ENCODE measurements around the gene EIF4ENIF1.
"Not testable (repeated sequence)": the region's sequence is repeated elsewhere in the genome, so short reads cannot be mapped to it uniquely, and the experiment has no call there.

The EIF4ENIF1 gene, protein sequence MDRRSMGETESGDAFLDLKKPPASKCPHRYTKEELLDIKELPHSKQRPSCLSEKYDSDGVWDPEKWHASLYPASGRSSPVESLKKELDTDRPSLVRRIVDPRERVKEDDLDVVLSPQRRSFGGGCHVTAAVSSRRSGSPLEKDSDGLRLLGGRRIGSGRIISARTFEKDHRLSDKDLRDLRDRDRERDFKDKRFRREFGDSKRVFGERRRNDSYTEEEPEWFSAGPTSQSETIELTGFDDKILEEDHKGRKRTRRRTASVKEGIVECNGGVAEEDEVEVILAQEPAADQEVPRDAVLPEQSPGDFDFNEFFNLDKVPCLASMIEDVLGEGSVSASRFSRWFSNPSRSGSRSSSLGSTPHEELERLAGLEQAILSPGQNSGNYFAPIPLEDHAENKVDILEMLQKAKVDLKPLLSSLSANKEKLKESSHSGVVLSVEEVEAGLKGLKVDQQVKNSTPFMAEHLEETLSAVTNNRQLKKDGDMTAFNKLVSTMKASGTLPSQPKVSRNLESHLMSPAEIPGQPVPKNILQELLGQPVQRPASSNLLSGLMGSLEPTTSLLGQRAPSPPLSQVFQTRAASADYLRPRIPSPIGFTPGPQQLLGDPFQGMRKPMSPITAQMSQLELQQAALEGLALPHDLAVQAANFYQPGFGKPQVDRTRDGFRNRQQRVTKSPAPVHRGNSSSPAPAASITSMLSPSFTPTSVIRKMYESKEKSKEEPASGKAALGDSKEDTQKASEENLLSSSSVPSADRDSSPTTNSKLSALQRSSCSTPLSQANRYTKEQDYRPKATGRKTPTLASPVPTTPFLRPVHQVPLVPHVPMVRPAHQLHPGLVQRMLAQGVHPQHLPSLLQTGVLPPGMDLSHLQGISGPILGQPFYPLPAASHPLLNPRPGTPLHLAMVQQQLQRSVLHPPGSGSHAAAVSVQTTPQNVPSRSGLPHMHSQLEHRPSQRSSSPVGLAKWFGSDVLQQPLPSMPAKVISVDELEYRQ

DNA sequence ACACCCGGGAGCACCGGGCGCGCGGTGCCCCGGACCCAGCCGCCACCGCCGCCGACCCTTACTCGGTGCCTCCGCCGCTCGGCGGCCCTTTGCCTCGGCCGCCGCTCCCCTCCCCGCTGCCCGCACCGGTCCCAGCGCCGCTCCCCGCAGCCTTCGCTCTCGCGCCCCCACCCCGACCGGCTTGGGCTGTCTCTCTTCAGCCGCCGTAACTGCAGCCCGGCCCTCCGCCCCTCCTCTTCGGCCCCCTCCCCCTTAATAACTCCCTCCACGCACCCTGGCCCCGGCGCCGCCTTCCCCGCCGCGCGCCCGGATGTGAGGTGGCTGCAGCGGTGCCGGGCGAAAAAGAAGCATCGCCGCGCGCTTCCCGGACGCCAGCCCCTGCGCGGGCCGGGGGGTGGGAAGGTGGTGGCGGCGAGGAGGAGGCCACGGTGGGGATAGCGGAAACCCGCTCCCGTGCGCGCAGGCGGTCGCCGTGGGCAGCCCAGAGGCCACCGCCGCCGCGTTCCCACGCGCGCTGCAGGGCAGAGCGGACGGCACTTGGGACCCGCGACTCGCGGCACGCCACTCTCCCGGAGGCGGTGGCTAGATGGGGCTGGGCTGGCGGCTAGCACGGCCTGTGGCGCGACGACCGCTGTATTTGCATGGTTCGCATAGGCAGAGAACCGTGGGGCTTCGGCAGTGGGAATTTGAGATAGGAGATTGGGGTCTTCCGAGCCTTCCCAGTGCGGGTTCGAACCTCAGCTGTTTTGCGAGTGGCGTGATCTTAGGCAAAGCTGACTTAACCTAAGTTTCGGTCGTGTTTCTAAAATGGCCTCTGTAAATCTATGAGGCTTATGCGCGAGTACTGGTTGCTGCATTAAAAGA lies at the start of gene EIF4ENIF1:
EIF4ENIF1 (minus strand) TSS at position 211 of the 864 bp plus-strand sequence. CDS start 1,124 bp downstream, outside the sequence.
- DNase-seq: peak; percentile 91

DNA sequence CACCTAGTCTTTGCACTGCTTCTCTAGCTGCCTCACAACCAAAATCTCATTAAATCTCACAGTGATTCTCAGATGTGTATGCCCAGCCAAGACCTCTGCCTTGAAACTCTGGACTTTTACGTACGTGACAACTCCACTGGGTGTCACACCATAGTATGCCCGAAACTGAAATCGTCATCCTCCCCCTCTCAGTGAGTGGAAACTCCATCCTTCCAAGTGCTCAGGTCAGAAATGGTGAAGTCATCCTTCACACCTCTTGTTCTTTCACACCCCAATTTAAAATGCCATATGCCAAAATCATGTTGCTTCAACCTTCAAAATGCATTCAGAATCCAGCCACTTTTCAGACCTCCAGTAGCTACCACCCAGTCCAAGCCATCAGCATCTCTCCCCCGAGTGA lies 49.2 kb upstream of the EIF4ENIF1 start:
- no peak for DNase-seq

DNA sequence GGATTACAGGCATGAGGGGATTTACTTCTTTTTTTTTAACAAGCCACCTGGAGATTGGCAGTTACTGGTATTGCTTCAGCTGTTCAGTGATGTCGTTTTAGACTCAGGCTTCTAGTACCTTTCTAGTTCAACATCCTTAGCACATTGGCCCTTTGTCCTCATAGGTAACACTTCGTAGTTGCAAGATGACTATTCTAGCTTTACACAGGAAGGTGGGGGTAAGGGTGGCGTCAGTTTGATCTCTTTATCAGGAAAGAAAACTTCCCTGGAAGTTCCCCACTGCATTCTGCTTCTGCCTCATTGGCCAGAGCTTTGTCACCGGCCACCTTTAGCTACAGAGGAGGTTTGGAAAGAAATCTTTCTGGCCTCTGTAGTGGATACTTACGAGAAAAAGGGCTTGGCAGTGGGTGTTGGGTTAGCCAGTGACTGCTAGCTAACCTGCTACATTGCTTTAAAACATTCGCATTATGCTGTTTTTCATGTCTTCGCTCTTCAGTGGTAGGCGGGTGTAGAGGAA lies 47.4 kb upstream of the EIF4ENIF1 start:
- DNase-seq: no peak

DNA sequence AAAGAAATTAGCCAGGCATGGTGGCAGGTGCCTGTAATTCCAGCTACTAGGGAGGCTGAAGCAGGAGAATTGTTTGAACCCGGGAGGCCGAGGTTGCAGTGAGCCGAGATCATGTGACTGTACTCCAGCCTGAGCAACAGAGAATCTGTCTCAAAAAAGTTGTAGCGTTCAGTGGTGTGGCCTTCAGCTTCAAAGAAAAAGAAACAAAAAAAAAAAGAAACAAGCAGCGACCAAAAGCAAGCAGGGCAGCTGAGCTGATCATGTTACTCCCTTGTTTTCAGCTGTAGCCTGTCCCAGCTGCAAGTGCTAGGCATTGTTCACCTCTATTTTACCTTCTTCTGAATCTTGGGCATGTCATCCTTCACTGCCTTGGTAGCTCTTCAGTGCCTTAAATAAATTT lies 43.7 kb upstream of the EIF4ENIF1 start:
- DNase-seq: no peak

DNA sequence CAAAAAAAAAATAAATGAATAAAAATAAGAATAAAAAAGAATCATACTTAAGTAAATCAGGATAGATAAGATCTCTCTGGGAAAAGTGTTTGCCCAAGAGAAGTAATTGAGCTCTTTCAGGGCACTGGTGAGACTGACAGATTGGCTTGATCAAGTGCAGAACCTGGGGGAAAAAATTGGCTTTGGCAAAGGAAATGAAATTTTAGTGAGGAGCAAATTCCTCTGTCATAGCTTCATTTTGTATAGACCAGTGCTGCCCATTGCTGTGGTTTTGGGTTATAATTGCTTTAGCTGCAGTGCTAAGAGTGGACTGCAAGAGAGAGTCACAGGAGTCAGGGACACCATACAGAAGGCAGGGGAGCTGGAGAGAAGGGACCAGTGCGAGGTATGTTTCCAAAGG lies 42.4 kb upstream of the EIF4ENIF1 start:
- no peak for DNase-seq

DNA sequence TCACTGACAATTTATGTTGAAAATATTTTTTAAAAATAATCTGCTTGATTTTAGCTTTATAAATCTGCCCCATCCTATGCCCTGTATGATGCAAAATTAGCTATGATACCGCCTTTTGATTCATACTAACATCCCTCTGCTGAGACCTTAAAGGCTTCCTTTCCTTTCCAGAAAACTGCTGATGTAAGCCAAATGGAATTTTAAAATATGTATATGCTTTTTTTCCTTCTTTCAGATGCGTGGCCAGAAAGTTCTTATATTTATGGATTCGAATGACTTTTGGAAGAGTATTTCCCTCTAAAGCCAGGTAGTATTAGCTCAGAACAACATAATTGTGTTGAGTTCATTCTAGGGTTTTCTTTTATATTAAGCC lies 41.2 kb upstream of the EIF4ENIF1 start:
- DNase-seq: no peak

DNA sequence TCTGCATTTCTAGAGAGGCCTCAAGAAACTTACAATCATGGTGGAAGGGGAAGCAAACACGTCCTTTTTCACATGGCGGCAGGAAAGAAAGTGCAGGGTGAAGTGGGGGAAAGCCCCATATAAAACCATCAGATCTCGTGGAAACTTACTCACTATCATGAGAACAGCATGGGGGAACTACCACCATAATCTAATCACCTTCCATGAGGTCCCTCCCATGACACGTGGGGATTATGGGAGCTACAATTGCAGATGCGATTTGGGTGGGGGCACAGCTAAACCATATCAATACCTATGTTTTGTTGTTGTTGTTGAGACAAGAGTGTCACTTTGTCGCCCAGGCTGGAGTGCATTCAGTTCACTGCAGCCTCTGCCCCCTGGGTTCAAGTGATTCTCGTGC lies 36.6 kb upstream of the EIF4ENIF1 start:
- no peak for DNase-seq

DNA sequence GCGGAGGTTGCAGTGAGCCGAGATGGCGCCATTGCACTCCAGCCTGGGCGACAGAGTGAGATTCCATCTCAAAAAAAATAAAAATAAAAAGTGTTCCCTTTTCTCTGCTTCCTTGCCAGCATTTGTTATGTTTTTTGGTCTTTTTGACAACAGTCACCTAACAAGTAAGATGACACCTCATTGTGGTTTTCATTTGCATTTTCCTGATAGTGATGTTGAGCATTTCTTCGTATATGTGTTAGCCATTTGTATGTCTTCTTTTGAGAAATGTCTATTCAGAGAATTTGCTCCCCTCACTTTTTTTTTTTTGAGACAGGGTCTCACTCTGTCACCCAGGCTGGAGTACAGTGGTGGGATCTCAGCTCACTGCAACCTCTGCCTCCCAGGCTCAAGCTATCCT lies 34.5 kb upstream of the EIF4ENIF1 start:
- DNase-seq: not testable (repeated sequence)

DNA sequence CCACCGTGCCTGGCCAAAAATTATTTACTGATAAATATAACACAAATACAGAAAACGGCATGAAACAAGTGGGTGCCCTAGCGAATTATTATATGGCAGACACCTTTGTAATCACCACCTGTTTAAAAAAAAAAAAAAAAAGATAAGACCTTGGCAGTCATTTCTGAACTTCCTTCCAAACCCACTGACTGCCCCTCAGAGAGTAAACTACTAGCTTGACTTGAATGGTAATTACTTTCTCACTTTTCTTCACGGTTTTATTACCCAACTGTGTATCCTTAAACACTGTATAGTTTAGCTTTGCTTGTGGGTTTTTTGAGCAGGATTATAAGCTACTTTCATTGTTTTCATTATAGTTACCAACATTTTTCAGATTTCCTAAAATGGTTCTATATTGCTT lies 30.4 kb upstream of the EIF4ENIF1 start:
- DNase-seq: no peak

DNA sequence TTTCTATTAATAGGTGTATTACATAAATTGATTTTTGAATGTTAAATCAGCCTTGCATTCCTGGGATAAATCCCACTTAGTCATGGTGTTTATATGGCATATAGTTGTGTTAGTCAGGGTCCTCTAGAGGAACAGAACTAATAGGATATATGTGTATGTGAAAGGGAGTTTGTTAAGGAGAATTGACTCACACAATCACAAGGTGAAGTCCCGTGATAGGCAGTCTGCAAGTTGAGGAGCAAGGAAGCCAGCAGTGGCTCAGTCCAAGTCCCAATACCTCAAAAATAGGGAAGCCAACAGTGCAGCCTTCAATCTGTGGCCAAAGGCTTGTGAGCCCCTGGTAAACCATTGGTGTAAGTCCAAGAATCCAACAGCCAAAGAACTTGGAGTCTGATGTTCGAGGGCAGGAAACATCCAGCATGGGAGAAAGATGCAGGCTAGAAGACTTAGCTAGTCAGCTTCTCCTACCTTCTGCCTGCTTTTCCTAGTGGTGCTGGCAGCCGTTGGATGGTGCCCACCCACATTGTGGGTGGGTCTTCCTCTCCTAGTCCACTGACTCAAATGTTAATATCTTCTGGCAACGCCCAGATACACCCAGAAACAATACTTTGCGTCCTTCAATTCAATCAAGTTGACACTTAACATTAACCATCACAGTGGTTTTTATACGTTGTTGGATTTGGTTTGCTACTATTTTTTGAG lies 19.6 kb upstream of the EIF4ENIF1 start:
- DNase-seq: no peak

DNA sequence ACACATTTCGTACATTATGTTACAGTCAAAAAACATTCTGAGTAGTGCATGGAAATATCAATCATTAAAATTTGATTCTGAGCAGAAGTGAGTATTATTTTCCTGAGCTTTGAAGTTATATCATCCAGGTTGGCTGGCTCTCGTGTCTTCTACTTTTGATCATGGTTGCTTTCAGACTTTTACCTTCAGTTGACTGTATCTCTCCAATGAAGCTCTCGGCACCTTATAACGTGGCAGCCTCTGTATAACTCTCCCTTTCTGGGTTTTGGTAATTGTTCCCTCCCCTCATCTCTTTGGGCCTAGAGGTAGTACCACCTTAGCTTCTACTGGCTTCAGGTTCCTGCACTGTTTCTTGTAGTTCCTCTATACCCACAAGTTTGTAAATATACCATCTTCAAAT lies 18.9 kb upstream of the EIF4ENIF1 start:
- DNase-seq: no peak

DNA sequence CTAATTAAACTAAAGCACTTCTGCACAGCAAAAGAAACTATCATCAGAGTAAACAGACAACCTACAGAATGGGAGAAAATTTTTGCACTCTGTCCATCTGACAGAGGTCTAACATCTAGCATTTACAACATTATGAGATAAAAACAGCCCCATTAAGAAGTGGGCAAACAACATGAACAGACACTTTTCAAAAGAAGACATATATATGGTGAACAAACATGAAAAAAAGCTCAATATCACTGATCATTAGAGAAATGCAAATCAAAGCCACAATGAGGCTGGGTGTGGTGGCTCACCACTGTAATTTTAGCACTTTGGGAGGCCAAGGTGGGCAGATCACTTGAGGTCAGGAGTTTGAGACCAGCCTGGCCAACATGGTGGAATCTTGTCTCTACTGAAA lies 17.9 kb upstream of the EIF4ENIF1 start:
- not testable (repeated sequence) for DNase-seq

DNA sequence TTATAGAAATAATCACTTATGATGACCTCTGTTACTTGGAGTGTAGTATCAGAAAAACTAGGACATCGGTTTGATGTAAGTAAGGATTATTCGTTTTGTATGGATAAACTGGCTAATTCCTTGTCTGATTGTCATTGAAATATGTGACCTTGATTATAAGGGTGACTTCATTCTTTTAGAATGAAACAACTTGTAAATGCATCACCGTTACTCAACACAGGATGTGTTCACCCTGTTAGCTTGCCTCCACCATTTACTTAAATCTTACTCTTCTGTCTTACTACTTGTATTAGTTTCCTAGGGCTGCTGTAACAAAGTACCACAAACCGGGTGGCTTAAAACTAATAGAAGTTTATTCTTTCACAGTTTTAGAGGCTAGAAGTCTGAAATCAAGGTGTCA lies 14.6 kb upstream of the EIF4ENIF1 start:
- no peak for DNase-seq

DNA sequence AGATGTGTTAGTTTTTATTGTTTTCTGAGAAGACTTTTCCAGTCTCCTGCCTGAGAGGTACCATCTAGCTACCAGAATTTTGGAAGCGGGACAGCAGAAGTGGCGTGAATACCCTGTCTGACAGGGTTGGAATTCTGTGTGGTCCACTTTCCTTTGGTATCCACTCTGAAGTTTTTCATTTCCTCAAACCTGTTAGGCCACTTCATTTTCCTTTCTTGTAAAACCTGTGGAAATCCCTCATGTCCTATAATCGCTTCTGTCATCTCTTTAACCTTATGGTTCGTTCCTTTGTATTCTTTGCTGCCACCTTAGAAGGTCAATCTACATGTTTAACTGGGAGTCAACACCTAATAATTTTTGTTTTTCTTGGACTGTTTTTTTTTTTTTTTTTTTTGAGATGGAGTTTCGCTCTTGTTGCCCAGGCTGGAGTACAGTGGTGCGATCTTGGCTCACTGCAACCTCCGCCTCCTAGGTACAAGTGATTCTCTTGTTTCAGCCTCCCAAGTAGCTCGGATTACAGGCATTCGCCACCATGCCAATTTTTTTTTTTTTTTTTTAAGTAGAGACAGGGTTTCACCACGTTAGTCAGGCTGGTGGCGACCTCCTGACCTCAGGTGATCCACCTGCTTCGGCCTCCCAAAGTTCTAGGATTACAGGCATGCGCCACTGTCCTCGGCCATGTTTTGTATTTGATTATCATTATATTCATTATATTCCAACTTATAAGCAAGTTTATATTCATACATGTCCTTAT lies 13.7 kb upstream of the EIF4ENIF1 start:
- DNase-seq: no peak

DNA sequence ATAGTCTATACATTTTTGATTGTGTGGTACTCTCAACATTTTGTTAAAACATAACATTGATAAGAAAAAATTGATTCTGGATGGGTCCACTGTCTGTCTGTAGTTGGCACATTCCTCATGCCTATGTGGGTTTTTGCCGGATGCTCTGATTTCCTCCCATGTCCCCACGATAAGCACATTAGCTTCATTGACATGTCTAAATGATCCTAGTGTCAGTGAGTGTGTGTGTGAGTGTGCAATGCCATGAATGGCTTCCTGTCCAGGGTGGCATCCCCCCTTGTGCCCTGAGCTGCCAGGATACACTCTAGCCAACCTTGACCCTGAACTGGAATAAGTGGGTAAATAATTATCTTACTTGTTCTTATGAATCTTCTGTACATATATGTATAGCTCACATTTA lies 12.1 kb upstream of the EIF4ENIF1 start:
- no peak for DNase-seq

DNA sequence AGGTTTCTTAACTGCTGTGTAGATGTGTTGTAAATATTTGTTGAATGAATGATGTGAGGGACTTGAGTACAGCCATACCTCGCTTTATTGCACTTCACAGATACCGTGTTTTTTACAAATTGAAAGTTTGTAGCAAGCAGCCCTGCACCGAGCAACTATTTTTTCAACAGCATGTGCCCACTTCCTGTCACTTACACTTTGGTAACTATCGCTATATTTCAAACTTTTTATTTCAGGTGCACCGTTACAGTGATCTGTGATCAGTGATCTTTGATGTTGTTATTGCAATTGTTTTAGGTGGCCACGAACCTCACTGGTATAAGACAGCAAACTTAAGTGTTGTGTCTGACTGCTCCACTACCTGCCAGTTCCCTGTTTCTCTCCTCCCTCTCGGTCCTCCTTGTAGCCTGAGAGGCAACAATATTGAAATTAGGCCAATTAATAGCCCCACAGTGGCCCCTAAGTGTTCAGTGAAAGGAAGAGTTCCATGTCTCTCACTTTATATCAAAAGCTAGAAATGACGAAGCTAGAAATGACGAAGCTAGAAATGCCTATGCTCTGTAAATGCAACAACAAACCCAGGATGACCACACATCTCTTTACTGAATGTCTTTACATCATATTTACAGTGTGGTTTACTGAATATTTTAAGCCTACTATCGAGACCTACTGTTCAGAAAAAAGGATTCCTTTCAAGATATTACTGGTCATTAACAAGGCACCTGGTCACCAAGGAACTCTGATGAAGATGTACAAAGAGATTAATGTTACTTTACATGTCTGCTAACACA lies 7.7 kb upstream of the EIF4ENIF1 start:
- DNase-seq: peak; percentile 47

DNA sequence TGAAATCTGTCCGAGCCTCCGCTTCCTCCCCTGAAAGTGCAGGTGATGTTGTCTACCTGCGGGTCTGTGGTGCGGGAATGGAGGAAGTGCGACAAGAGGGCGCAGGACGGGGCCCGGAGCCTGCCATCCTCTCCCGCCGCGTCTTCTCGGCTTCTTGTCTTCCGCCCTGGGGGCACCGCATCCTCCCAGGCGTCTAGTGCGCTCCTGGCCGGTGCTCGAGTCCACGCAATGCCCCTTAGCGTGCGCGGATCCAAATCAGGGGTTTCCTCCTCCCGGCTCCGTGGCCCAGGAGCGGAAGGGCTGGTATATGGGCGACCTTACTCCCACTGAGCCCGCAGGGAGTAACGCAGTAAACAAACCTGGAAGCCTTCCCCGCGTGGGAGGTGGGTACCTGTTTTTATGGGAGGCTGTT lies 7.1 kb upstream of the EIF4ENIF1 start:
- DNase-seq: peak; percentile 60

DNA sequence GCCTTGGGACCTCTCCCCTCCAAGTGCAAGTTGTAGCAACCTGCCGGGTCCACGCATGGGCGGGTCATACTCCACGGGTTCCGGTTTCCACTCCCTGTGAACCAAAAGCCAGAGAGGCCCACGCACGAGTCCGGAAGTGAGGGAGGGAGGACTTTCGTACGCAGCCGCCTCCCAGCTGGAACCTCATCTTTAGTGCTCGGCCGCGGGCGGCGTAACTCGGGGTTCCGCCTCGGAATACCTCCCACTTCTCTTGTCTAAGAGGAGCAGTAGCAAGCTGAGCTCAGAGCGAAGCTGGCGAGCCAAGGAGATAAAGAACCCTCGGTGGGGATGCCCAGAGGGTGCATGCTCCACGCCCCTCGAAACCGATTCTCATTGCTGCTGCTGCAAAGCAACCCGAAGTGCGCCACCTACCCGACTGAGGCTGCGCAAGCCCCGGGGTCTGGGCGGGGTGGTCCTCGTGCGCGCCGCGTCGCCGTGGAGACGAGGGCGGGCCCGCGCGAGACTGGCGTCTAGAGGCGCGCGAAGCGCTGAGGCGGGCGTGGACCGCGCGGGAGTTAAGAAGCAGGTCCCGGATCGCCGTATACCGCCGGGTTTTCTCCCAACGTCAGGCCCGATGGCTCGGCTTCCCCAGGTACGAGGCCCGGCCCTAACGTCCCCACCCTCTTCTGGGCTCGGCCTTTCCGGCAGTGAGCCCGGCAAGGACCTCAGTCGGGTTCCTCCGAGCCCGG lies 6.5 kb upstream of the EIF4ENIF1 start, which contains the start of gene SFI1:
SFI1 (plus strand) TSS at position 530 of the 728 bp plus-strand sequence. CDS start 11,749 bp downstream, outside the sequence.
- DNase-seq: peak; percentile 97

DNA sequence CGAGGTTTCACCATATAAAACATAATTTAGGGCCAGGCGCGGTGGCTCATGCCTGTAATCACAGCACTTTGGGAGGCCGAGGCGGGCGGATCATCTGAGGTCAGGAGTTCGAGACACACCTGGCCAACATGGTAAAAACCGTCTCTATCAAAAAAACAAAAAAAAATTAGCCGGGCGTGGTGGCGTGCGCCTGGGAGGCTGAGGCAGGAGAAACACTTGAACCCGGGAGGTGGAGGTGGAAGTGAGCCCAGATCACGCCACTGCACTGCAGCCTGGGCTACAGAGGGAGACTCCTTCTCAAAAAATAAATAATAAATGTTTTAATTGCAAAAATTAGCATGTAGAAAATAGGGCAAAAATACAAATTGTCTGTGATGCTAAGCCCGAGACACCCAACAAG lies 5.7 kb upstream of the EIF4ENIF1 start:
- DNase-seq: no peak
